Endothelial cell of umbilical vein (primary cell): ENCODE data around the gene FKBP6. TPM values are rescaled to one million over a fixed set of nuclear protein-coding genes. Genes with fewer than 3 reads are reported as not detected.

Experiments
- BruUV-seq: library from RNA; stranded (reverse); fragments of 400-500 nt; replicated peaks from 2 replicates; lab custom pipeline; 2021; lab: Mats Ljungman, UMichigan
- CTCF ChIA-PET: fragments of 300-600, 350-600 bp; sonication (Branson Sonifier 250); formaldehyde crosslinking; loops from one replicate; lab custom pipeline; 2021; ENCODE audit warnings: antibody characterized with exemption, inconsistent platforms; lab: Charles Lee
- POLR2A ChIA-PET: fragments of 300-600, 350-600 bp; sonication (Branson Sonifier 250); formaldehyde crosslinking; loops from one replicate; lab custom pipeline; 2021; ENCODE audit warnings: antibody characterized with exemption, inconsistent platforms; lab: Charles Lee
- DNase-seq: peaks from one replicate; pipeline ENCODE4 v3.0.0-alpha.2; 2011; ENCODE audit warnings: low read depth, low spot score
- FAIRE-seq: peaks from 2 replicates; lab custom pipeline; 2011; peaks lifted over from hg19 to GRCh38; lab: Jason Lieb, UNC
- H2AFZ ChIP-seq: 2 replicates; pipeline ENCODE4 v1.6.0; 2012; ENCODE audit warnings: low read depth, low read length, control low read depth, inconsistent platforms
- H3K27ac ChIP-seq: 2 replicates; pipeline ENCODE4 v1.5.1; 2011; ENCODE audit warnings: low read depth, mild to moderate bottlenecking, control low read depth, low read length, moderate library complexity; ENCODE audit not compliant: insufficient read depth
- H3K27me3 ChIP-seq, 2 experiments: 2 replicates each; pipeline versions ENCODE4 v1.6.0 to v1.6.1; 2011; ENCODE audit warnings: low read length in 2 of 2, mixed read lengths in 1 of 2; ENCODE audit not compliant: control insufficient read depth in 2 of 2, insufficient read depth in 2 of 2
- H3K36me3 ChIP-seq, 2 experiments: 2 replicates in 1 of 2; 3 replicates in 1 of 2; pipeline ENCODE4 v1.5.1; 2011; ENCODE audit warnings: low read length in 2 of 2, mild to moderate bottlenecking in 1 of 2, moderate library complexity in 1 of 2; ENCODE audit not compliant: control insufficient read depth in 2 of 2, insufficient read depth in 2 of 2; ENCODE audit errors: extremely low read depth in 1 of 2
- H3K4me1 ChIP-seq: 3 replicates; pipeline ENCODE4 v1.5.1; 2011; ENCODE audit warnings: mild to moderate bottlenecking, low read length; ENCODE audit not compliant: control insufficient read depth, insufficient read depth; ENCODE audit errors: extremely low read depth
- H3K4me2 ChIP-seq: 2 replicates; pipeline ENCODE4 v1.6.1; 2011; ENCODE audit warnings: low read length, control low read depth, mixed read lengths; ENCODE audit not compliant: insufficient read depth
- H3K4me3 ChIP-seq, 3 experiments: fragments of 200-600 bp in 1 of 3; sonication (generic), shearing (Covaris generic) in 1 of 3; replicated peaks in 1 of 3; 2 replicates each; pipeline ENCODE4 v1.5.1; 2011 to 2016; ENCODE audit warnings: control low read depth in 3 of 3, low read length in 3 of 3, mild to moderate bottlenecking in 2 of 3, inconsistent platforms in 1 of 3, low read depth in 1 of 3, moderate library complexity in 1 of 3; ENCODE audit not compliant: insufficient read depth in 1 of 3
- H3K79me2 ChIP-seq: 2 replicates; pipeline ENCODE4 v1.6.0; 2012; ENCODE audit warnings: low read length, inconsistent platforms; ENCODE audit not compliant: control insufficient read depth, insufficient read depth
- H3K9ac ChIP-seq: replicated peaks from 2 replicates; pipeline ENCODE3; 2011; ENCODE audit warnings: low read length, control low read depth; ENCODE audit not compliant: insufficient read depth; ENCODE audit errors: extremely low read depth
- H3K9me1 ChIP-seq: replicated peaks from 3 replicates; pipeline ENCODE4 v1.6.0; 2011; ENCODE audit warnings: mild to moderate bottlenecking, low read length; ENCODE audit not compliant: control insufficient read depth, insufficient read depth; ENCODE audit errors: extremely low read depth
- H3K9me3 ChIP-seq: replicated peaks from 2 replicates; pipeline ENCODE4 v1.5.1; 2012; ENCODE audit warnings: low read length, inconsistent platforms; ENCODE audit not compliant: control insufficient read depth, insufficient read depth
- H4K20me1 ChIP-seq: replicated peaks from 2 replicates; pipeline ENCODE3; 2011; ENCODE audit warnings: mild to moderate bottlenecking, low read length; ENCODE audit not compliant: control insufficient read depth, insufficient read depth; ENCODE audit errors: extremely low read depth
- EZH2 ChIP-seq: IDR thresholded peaks from 2 replicates; pipeline ENCODE4 v1.6.1; 2012; ENCODE audit warnings: borderline replicate concordance, low read depth, mild to moderate bottlenecking, moderate library complexity, low read length, inconsistent platforms; ENCODE audit not compliant: severe bottlenecking
- FOS ChIP-seq: IDR thresholded peaks from 2 replicates; pipeline ENCODE4 v1.6.1; 2011; ENCODE audit warnings: mild to moderate bottlenecking, low read length, moderate library complexity, borderline replicate concordance; ENCODE audit not compliant: insufficient read depth
- GATA2 ChIP-seq: IDR thresholded peaks from 2 replicates; pipeline ENCODE4 v1.7.0; 2011; ENCODE audit warnings: low read depth, mild to moderate bottlenecking, moderate library complexity, mixed read lengths, low read length; ENCODE audit not compliant: insufficient read length, insufficient read depth
- JUN ChIP-seq: IDR thresholded peaks from 2 replicates; pipeline ENCODE4 v1.6.1; 2011; ENCODE audit warnings: borderline replicate concordance, low read depth; ENCODE audit not compliant: insufficient read length, insufficient read depth
- MYC ChIP-seq: IDR thresholded peaks from one replicate; pipeline ENCODE4 v1.6.1; 2011; ENCODE audit warnings: mild to moderate bottlenecking, low read depth, low read length
- POLR2A ChIP-seq: IDR thresholded peaks from 2 replicates; pipeline ENCODE4 v1.6.1; 2012; ENCODE audit warnings: low read depth, mild to moderate bottlenecking, control low read depth, low read length
- POLR2AphosphoS5 ChIP-seq: IDR thresholded peaks from 2 replicates; pipeline ENCODE4 v1.6.1; 2012; ENCODE audit warnings: low read depth, mild to moderate bottlenecking, control low read depth, low read length, moderate library complexity; ENCODE audit not compliant: insufficient read depth
- dilution Hi-C: fragments of 300-500 bp; cut with MboI; formaldehyde crosslinking; loops from one replicate; pipeline ENCODE4 v1.15.0; 2019; ENCODE audit warnings: low sequenced_read_pairs; ENCODE audit not compliant: extremely low pct_ligation_motif_present
- intact Hi-C: fragments of 100-400 bp; cut with micrococcal nuclease; formaldehyde crosslinking; loops from one replicate; pipeline ENCODE4 v1.10.0; 2022
- polyA plus RNA-seq, 4 experiments: library from polyadenylated mRNA; depleted of rRNA in 3 of 4; stranded (reverse) in 3 of 4; unstranded in 1 of 4; fragments of >200 nt; gene quantifications; 2 replicates each; pipeline versions ENCODE4 v1.2.1 to v1.2.3, GENCODE V29; 2011 to 2012; ENCODE audit warnings: missing spikeins in 1 of 4
- total RNA-seq: library from RNA; stranded (reverse); gene quantifications from 2 replicates; pipeline ENCODE4 v1.2.3, GENCODE V29; 2021
- TF ChIP-seq, protein P1 (sequence below): IDR thresholded peaks from 2 replicates; pipeline ENCODE4 v1.6.1; 2011; ENCODE audit not compliant: insufficient read depth, insufficient read length
- TF ChIP-seq, protein P2 (sequence below), 2 donors: IDR thresholded peaks; 1 replicate in 1 of 2; 2 replicates in 1 of 2; pipeline ENCODE4 v1.5.1; 2011; ENCODE audit warnings: low read length in 2 of 2, mild to moderate bottlenecking in 2 of 2, moderate library complexity in 2 of 2, control low read depth in 1 of 2, inconsistent platforms in 1 of 2, low read depth in 1 of 2; ENCODE audit not compliant: insufficient read depth in 1 of 2; ENCODE audit errors: extremely low read depth in 1 of 2

FKBP6 gene
- total and polyA plus RNA-seq, 2 donors (not counting 3 experiments of a cell fraction or from before 2014, with no cell fraction given) = 0.04 TPM; not detected in 1

DNA sequence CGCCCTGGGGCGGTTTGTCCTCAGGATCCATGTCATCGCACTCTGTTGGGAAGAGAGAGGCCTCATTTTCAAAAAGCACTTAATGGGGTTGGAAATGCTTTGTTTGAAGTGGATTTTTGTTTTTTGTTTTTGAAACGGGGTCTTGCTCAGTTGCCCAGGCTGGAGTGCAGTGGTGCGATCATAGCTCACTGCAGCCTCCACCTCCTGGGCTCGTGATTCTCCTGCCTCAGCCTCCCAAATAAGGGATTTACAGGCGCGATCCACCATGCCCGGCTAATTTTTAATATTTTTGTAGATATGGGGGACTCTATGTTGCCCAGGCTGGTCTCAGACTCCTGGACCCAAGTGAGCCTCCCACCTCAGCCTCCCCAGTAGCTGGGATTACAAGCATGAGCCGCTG lies 735 bp downstream of the FKBP6 start:
- Histone ChIP-seq H3K9me1 (no peaks in the 10 kb centered on the region), H3K36me3 (no peaks in the 10 kb centered on the region), H2AFZ (no peak overlapping the region), H3K4me2 (no peak overlapping the region), H3K27me3 (peaks cover 8 to 13% of the 10 kb centered on the region in 2 experiments), H3K9ac (no peak overlapping the region), H4K20me1 (no peaks in the 10 kb centered on the region), H3K27ac (no peak overlapping the region), H3K4me3 (no peak overlapping the region), H3K4me1 (peaks cover 2% of the 10 kb centered on the region), H3K9me3 (no peaks in the 10 kb centered on the region), H3K79me2 (no peaks in the 10 kb centered on the region)
- TF ChIP-seq POLR2A = no peak
- no peak for TF ChIP-seq EZH2
- dilution Hi-C loops = no loop called here
- POLR2A ChIA-PET = no interaction called here
- CTCF ChIA-PET = interaction anchor here (1.8 kb wide), 1 partner anchor 14 kb away, joined by 9 read pairs; no protein-coding TSS in a partner anchor
- DNase-seq = no peak
- no peak for FAIRE-seq
- no TSS peak for BruUV-seq
- intact Hi-C loops = no loop called here

DNA sequence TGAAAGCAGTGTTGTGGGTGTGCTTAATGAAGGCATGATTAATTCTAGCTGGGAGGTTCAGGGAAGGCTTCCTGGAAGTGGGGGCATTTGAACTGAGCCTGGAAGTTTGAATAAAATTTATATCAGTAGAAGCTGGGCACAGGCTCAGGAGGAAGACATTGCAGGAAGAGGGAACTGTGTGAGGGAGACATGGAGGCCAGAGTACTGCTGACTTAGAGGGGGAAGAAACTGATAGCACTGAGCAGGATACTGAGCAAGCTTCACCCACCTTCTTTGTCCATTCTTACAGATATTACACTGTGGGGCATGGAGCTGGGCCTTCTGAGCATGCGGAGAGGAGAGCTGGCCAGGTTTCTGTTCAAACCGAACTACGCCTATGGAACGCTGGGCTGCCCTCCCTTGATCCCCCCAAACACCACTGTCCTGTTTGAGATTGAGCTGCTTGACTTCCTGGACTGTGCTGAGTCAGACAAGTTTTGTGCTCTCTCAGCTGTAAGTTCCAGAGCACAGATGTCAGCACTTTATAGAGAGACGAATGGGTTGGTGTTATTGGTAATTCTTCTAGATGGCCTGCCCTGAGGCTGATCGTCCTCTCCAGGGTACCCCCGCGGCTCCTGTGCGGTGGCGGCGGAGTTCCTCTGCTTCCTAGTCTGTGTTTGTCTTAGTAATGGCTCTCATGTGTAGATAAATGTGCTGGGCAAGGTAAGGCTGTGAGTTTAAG lies 2.1 kb downstream of the FKBP6 start:
- peak; percentile 31 for FAIRE-seq
- no peak overlapping the region for H2AFZ ChIP-seq
- DNase-seq = peak; percentile 20
- no peaks in the 10 kb centered on the region for H3K9me3 ChIP-seq
- dilution Hi-C loops (no loop called here), intact Hi-C loops (no loop called here)
- H3K9me1 ChIP-seq = no peaks in the 10 kb centered on the region
- H3K36me3 ChIP-seq = no peaks in the 10 kb centered on the region
- no peak overlapping the region for H3K4me2 ChIP-seq
- no peak overlapping the region for H3K4me3 ChIP-seq
- peaks cover 2% of the 10 kb centered on the region for H3K4me1 ChIP-seq
- ChIA-PET POLR2A (interaction anchor here (0.9 kb wide), 1 partner anchor 13 kb away, joined by 4 read pairs; no protein-coding TSS in a partner anchor), CTCF (interaction anchor here (1.6 to 1.8 kb wide), 2 partner anchors 12 to 121 kb away, joined by 3 to 9 read pairs; no protein-coding TSS in a partner anchor)
- BruUV-seq = no TSS peak
- peaks cover 8 to 13% of the 10 kb centered on the region in 2 experiments for H3K27me3 ChIP-seq
- H4K20me1 ChIP-seq = no peaks in the 10 kb centered on the region
- no peaks in the 10 kb centered on the region for H3K79me2 ChIP-seq
- no peak overlapping the region for H3K27ac ChIP-seq
- H3K9ac ChIP-seq = no peak overlapping the region
- TF ChIP-seq POLR2A = no peak
- TF ChIP-seq, protein P1, sequence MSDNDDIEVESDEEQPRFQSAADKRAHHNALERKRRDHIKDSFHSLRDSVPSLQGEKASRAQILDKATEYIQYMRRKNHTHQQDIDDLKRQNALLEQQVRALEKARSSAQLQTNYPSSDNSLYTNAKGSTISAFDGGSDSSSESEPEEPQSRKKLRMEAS = no peak
- no peak for TF ChIP-seq POLR2AphosphoS5
- TF ChIP-seq GATA2 = no peak
- TF ChIP-seq EZH2 = no peak
- TF ChIP-seq, protein P2, sequence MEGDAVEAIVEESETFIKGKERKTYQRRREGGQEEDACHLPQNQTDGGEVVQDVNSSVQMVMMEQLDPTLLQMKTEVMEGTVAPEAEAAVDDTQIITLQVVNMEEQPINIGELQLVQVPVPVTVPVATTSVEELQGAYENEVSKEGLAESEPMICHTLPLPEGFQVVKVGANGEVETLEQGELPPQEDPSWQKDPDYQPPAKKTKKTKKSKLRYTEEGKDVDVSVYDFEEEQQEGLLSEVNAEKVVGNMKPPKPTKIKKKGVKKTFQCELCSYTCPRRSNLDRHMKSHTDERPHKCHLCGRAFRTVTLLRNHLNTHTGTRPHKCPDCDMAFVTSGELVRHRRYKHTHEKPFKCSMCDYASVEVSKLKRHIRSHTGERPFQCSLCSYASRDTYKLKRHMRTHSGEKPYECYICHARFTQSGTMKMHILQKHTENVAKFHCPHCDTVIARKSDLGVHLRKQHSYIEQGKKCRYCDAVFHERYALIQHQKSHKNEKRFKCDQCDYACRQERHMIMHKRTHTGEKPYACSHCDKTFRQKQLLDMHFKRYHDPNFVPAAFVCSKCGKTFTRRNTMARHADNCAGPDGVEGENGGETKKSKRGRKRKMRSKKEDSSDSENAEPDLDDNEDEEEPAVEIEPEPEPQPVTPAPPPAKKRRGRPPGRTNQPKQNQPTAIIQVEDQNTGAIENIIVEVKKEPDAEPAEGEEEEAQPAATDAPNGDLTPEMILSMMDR (IDR thresholded peaks at IDR 0.05; ENCODE audit: extremely low read depth in 1 of 2, insufficient read depth in 1 of 2, low read depth in 1 of 2, low read length in 2 of 2) = no peak
- TF ChIP-seq MYC = no peak
- no peak for TF ChIP-seq FOS
- TF ChIP-seq JUN = no peak
